HEK293 (cell line): ENCODE data around the gene HHEX.

Experiments
- CTCF ChIA-PET: fragments of 350-600 bp; formaldehyde crosslinking; extraction: SDS; loops from one replicate; lab custom pipeline; 2021; ENCODE audit warnings: antibody characterized with exemption; lab: Yijun Ruan, JAX
- POLR2A ChIA-PET: fragments of 300-600 bp; formaldehyde crosslinking; extraction: SDS; loops from one replicate; lab custom pipeline; 2020; ENCODE audit warnings: antibody characterized with exemption, inconsistent platforms; lab: Yijun Ruan, JAX
- H3K27ac ChIP-seq: fragments of 200-500 bp; sonication (Bioruptor generic); 2 replicates; pipeline ENCODE4 v1.5.1; 2014; ENCODE audit warnings: low read depth, low read length, control low read depth, inconsistent platforms; ENCODE audit errors: extremely low read depth
- H3K36me3 ChIP-seq, 2 experiments: fragments of 200-500 bp in 1 of 2; sonication (Bioruptor generic) in 1 of 2; 1 replicate in 1 of 2; 2 replicates in 1 of 2; pipeline ENCODE4 v1.5.1; 2014 to 2017; ENCODE audit warnings: inconsistent platforms in 2 of 2, low read length in 2 of 2; ENCODE audit not compliant: control insufficient read depth in 2 of 2, insufficient read depth in 1 of 2
- H3K4me1 ChIP-seq: fragments of 200-500 bp; sonication (Bioruptor generic); 2 replicates; pipeline ENCODE4 v1.5.1; 2014; ENCODE audit warnings: mild to moderate bottlenecking, low read length, inconsistent platforms; ENCODE audit not compliant: control insufficient read depth, insufficient read depth
- H3K4me3 ChIP-seq: 2 replicates; pipeline ENCODE4 v1.5.1; 2011; ENCODE audit warnings: low read depth, mild to moderate bottlenecking, control low read depth, low read length, moderate library complexity
- H3K9me3 ChIP-seq: fragments of 200-500 bp; sonication (Bioruptor generic); 2 replicates; pipeline ENCODE4 v1.5.1; 2014; ENCODE audit warnings: low read depth, low read length, inconsistent platforms; ENCODE audit not compliant: control insufficient read depth, insufficient read depth
- AEBP2 ChIP-seq: fragments of 450-650 bp; formaldehyde crosslinking; IDR thresholded peaks from 2 replicates; pipeline ENCODE4 v1.5.1; 2016; ENCODE audit warnings: missing biosample characterization, missing genetic modification characterization, borderline replicate concordance
- GLI2 ChIP-seq: fragments of 450-650 bp; formaldehyde crosslinking; IDR thresholded peaks from 2 replicates; pipeline ENCODE4; 2017; ENCODE audit warnings: missing biosample characterization, missing genetic modification characterization, low read depth, borderline replicate concordance
- PRDM1 ChIP-seq: fragments of 450-650 bp; formaldehyde crosslinking; IDR thresholded peaks from 2 replicates; pipeline ENCODE4; 2016; ENCODE audit warnings: missing biosample characterization, missing genetic modification characterization
- RBAK ChIP-seq: fragments of 450-650 bp; formaldehyde crosslinking; IDR thresholded peaks from 2 replicates; pipeline ENCODE4 v1.5.1; 2016; ENCODE audit warnings: missing biosample characterization, missing genetic modification characterization
- SCRT2 ChIP-seq: fragments of 450-650 bp; formaldehyde crosslinking; IDR thresholded peaks from 2 replicates; pipeline ENCODE4 v1.5.1; 2016; ENCODE audit warnings: missing biosample characterization, missing genetic modification characterization
- YY2 ChIP-seq: fragments of 450-650 bp; formaldehyde crosslinking; IDR thresholded peaks from 2 replicates; pipeline ENCODE4 v1.5.1; 2016; ENCODE audit warnings: missing biosample characterization, missing genetic modification characterization
- ZBTB17 ChIP-seq: fragments of 450-650 bp; formaldehyde crosslinking; IDR thresholded peaks from 2 replicates; pipeline ENCODE4 v1.5.1; 2016; ENCODE audit warnings: missing biosample characterization, missing genetic modification characterization
- ZBTB26 ChIP-seq: fragments of 450-650 bp; formaldehyde crosslinking; optimal IDR thresholded peaks from 2 replicates; pipeline ENCODE3; 2016; ENCODE audit warnings: missing biosample characterization, mild to moderate bottlenecking, missing genetic modification characterization
- ZNF19 ChIP-seq: fragments of 450-650 bp; formaldehyde crosslinking; IDR thresholded peaks from 2 replicates; pipeline ENCODE4; 2016; ENCODE audit warnings: missing biosample characterization, missing genetic modification characterization, low read depth
- ZNF202 ChIP-seq: fragments of 450-650 bp; formaldehyde crosslinking; IDR thresholded peaks from 2 replicates; pipeline ENCODE4 v1.5.1; 2016; ENCODE audit warnings: missing biosample characterization, missing genetic modification characterization, borderline replicate concordance
- ZNF23 ChIP-seq: fragments of 450-650 bp; formaldehyde crosslinking; IDR thresholded peaks from 2 replicates; pipeline ENCODE4 v1.5.1; 2016; ENCODE audit warnings: missing biosample characterization, missing genetic modification characterization, borderline replicate concordance
- ZNF239 ChIP-seq: fragments of 450-650 bp; formaldehyde crosslinking; IDR thresholded peaks from 2 replicates; pipeline ENCODE4 v1.5.1; 2016; ENCODE audit warnings: missing biosample characterization, missing genetic modification characterization
- ZNF366 ChIP-seq: fragments of 450-650 bp; formaldehyde crosslinking; conservative IDR thresholded peaks from 2 replicates; pipeline ENCODE4 v1.5.1; 2016; ENCODE audit warnings: missing biosample characterization, missing genetic modification characterization
- ZNF37A ChIP-seq: fragments of 450-650 bp; IDR thresholded peaks from 2 replicates; pipeline ENCODE4 v1.5.1; 2018; ENCODE audit warnings: missing biosample characterization, missing genetic modification characterization
- ZNF449 ChIP-seq: fragments of 450-650 bp; formaldehyde crosslinking; IDR thresholded peaks from 2 replicates; pipeline ENCODE4 v1.5.1; 2017; ENCODE audit warnings: missing biosample characterization, mild to moderate bottlenecking, missing genetic modification characterization, moderate library complexity
- ZNF521 ChIP-seq: fragments of 450-650 bp; formaldehyde crosslinking; IDR thresholded peaks from 2 replicates; pipeline ENCODE4 v1.5.1; 2017; ENCODE audit warnings: missing biosample characterization, mild to moderate bottlenecking, missing genetic modification characterization
- ZNF558 ChIP-seq: fragments of 450-650 bp; formaldehyde crosslinking; IDR thresholded peaks from 2 replicates; pipeline ENCODE4 v1.5.1; 2016; ENCODE audit warnings: missing biosample characterization, missing genetic modification characterization
- ZNF629 ChIP-seq: fragments of 450-650 bp; formaldehyde crosslinking; IDR thresholded peaks from 2 replicates; pipeline ENCODE4 v1.5.1; 2017; ENCODE audit warnings: missing biosample characterization, missing genetic modification characterization
- ZNF776 ChIP-seq: fragments of 450-650 bp; formaldehyde crosslinking; IDR thresholded peaks from 2 replicates; pipeline ENCODE4 v1.5.0; 2017; ENCODE audit warnings: missing biosample characterization, missing genetic modification characterization, borderline replicate concordance
- ZNF837 ChIP-seq: fragments of 450-650 bp; formaldehyde crosslinking; IDR thresholded peaks from 2 replicates; pipeline ENCODE4 v1.5.1; 2016; ENCODE audit warnings: missing biosample characterization, missing genetic modification characterization
- ZSCAN30 ChIP-seq: fragments of 450-650 bp; IDR thresholded peaks from 2 replicates; pipeline ENCODE4 v1.5.1; 2018; ENCODE audit warnings: missing biosample characterization, mild to moderate bottlenecking, missing genetic modification characterization, moderate library complexity

Gene HHEX

GRCh38 chr10:92734301-92734700 lies 44.5 kb downstream of the HHEX start:
- Histone ChIP-seq H3K27ac (no peak overlapping the region), H3K4me3 (no peak overlapping the region), H3K36me3 (no peaks in the 10 kb centered on the region), H3K4me1 (no peaks in the 10 kb centered on the region), H3K9me3 (no peaks in the 10 kb centered on the region)
- POLR2A ChIA-PET: no interaction called here
- CTCF ChIA-PET: interaction anchor here (0.6 to 1.0 kb wide), 3 partner anchors 77 to 646 kb away, joined by 3 read pairs; no protein-coding TSS in a partner anchor
- TF ChIP-seq ZBTB17 (tag by site-specific recombination): no peak
- no peak for TF ChIP-seq PRDM1
- TF ChIP-seq ZNF837 (tag by site-specific recombination): no peak
- no peak for TF ChIP-seq ZNF202
- no peak for TF ChIP-seq ZNF558 (tag by site-specific recombination)
- TF ChIP-seq ZNF521 (tag by site-specific recombination): no peak

- TF ChIP-seq ZNF239 (tag by site-specific recombination) (no peak), ZNF449 (tag by site-specific recombination) (peak; percentile 68; the same call in 1 of the 2 replicates)
- POLR2A ChIA-PET: no interaction called here
- CTCF ChIA-PET: interaction anchor here (0.6 kb wide), 1 partner anchor 67 kb away, joined by 4 read pairs; no protein-coding TSS in a partner anchor
- Histone ChIP-seq H3K4me1 (no peaks in the 10 kb centered on the region), H3K27ac (no peak overlapping the region), H3K4me3 (no peak overlapping the region), H3K9me3 (no peaks in the 10 kb centered on the region), H3K36me3 (no peaks in the 10 kb centered on the region)
Observed at GRCh38 chr10:92735938-92736337, 46.2 kb downstream of the HHEX start.

- H3K36me3 ChIP-seq: no peaks in the 10 kb centered on the region
- TF ChIP-seq RBAK (tag by site-specific recombination) (no peak), ZNF19 (tag by site-specific recombination) (no peak), ZNF23 (no peak), ZBTB26 (tag by site-specific recombination) (no peak), ZNF366 (tag by site-specific recombination) (peak; percentile 30; the same call in 1 of the 2 replicates), ZNF776 (tag by site-specific recombination) (no peak), ZNF629 (0 out of 2 replicates have a peak, but pooled peaks have one; percentile 19), ZSCAN30 (tag by site-specific recombination) (no peak), ZNF37A (tag by site-specific recombination) (no peak), SCRT2 (tag by site-specific recombination) (no peak), AEBP2 (tag by site-specific recombination) (no peak), GLI2 (no peak), YY2 (no peak)
- TF ChIP-seq, all 188 proteins: peak for 2
- Histone ChIP-seq H3K9me3 (no peaks in the 10 kb centered on the region), H3K4me3 (no peak overlapping the region), H3K27ac (no peak overlapping the region), H3K4me1 (no peaks in the 10 kb centered on the region)
- ChIA-PET CTCF (no interaction called here), POLR2A (no interaction called here)
Observed at GRCh38 chr10:92737484-92737883, 47.7 kb downstream of the HHEX start.
